Ectodermal cell (in vitro differentiated cells): ENCODE data around the gene DOCK7.
"Not testable (repeated sequence)": the region's sequence is repeated elsewhere in the genome, so short reads cannot be mapped to it uniquely, and the experiment has no call there.

Source experiments
- H3K27ac ChIP-seq: 2 replicates; pipeline ENCODE4 v1.7.0; 2013; ENCODE audit warnings: mild to moderate bottlenecking, low read depth, low read length; ENCODE audit not compliant: insufficient read depth, poor library complexity, severe bottlenecking
- H3K27me3 ChIP-seq: 2 replicates; pipeline ENCODE4 v1.7.0; 2013; ENCODE audit warnings: mild to moderate bottlenecking, low read length; ENCODE audit not compliant: insufficient read depth, control insufficient read depth, poor library complexity, severe bottlenecking
- H3K36me3 ChIP-seq: one replicate; pipeline ENCODE4 v1.7.0; 2013; ENCODE audit warnings: low read length; ENCODE audit not compliant: control insufficient read depth, insufficient read depth
- H3K4me1 ChIP-seq: one replicate; pipeline ENCODE4 v1.7.0; 2013; ENCODE audit warnings: low read length; ENCODE audit not compliant: control insufficient read depth, insufficient read depth
- H3K4me3 ChIP-seq: 2 replicates; pipeline ENCODE4 v1.7.0; 2013; ENCODE audit warnings: low read depth, low read length, control low read depth; ENCODE audit not compliant: insufficient read depth
- H3K9me3 ChIP-seq: 2 replicates; pipeline ENCODE4 v1.7.0; 2013; ENCODE audit warnings: mild to moderate bottlenecking, low read length, moderate library complexity; ENCODE audit not compliant: control insufficient read depth
- WGBS, 2 experiments: methylation state at CpG; one replicate each; pipeline ENCODE4 v1.1.7; 2013; ENCODE audit warnings: missing lambda C conversion rate in 2 of 2; 5-methylcytosine and 5-hydroxymethylcytosine counted together

The DOCK7 gene

GRCh38 chr1:62720946-62721554 lies 32.9 kb upstream of the DOCK7 start:
- peaks cover 16% of the 10 kb centered on the region for H3K4me1 ChIP-seq
- no peaks in the 10 kb centered on the region for H3K9me3 ChIP-seq
- 86 to 90% methylated on average over 4 of the region's 4 CpGs for WGBS, 2 experiments
- no peaks in the 10 kb centered on the region for H3K27me3 ChIP-seq
- H3K4me3 ChIP-seq, result no peak overlapping the region
- no peak overlapping the region for H3K27ac ChIP-seq
- H3K36me3 ChIP-seq, result no peaks in the 10 kb centered on the region

GRCh38 chr1:62718400-62718799 lies 30.2 kb upstream of the DOCK7 start:
- not testable (repeated sequence) for H3K27me3 ChIP-seq, H3K9me3 ChIP-seq, H3K4me1 ChIP-seq, H3K36me3 ChIP-seq, H3K27ac ChIP-seq, H3K4me3 ChIP-seq
- 87 to 92% methylated on average over 2 of the region's 2 CpGs for WGBS, 2 experiments

GRCh38 chr1:62717483-62717882 lies 29.3 kb upstream of the DOCK7 start:
- 87 to 91% methylated on average over 5 to 6 of the region's 6 CpGs for WGBS, 2 experiments
- Histone ChIP-seq H3K27me3 (no peaks in the 10 kb centered on the region), H3K9me3 (no peaks in the 10 kb centered on the region), H3K36me3 (no peaks in the 10 kb centered on the region), H3K4me3 (no peak overlapping the region), H3K27ac (no peak overlapping the region), H3K4me1 (no peaks in the 10 kb centered on the region)

- H3K9me3 ChIP-seq, result no peaks in the 10 kb centered on the region
- H3K36me3 ChIP-seq, result no peaks in the 10 kb centered on the region
- no peak overlapping the region for H3K27ac ChIP-seq
- no peak overlapping the region for H3K4me3 ChIP-seq
- WGBS, 2 experiments, result 87 to 97% methylated on average over 2 of the region's 3 CpGs
- H3K27me3 ChIP-seq, result no peaks in the 10 kb centered on the region
- H3K4me1 ChIP-seq, result no peaks in the 10 kb centered on the region
These were observed 28.2 kb upstream of the DOCK7 start for GRCh38 chr1:62716397-62716796.

GRCh38 chr1:62712336-62713243 lies 24.4 kb upstream of the DOCK7 start:
- H3K36me3 ChIP-seq, result no peaks in the 10 kb centered on the region
- no peaks in the 10 kb centered on the region for H3K9me3 ChIP-seq
- no peaks in the 10 kb centered on the region for H3K27me3 ChIP-seq
- H3K27ac ChIP-seq, result no peak overlapping the region
- no peak overlapping the region for H3K4me3 ChIP-seq
- H3K4me1 ChIP-seq, result no peaks in the 10 kb centered on the region
- 91 to 95% methylated on average over 3 of the region's 3 CpGs for WGBS, 2 experiments

GRCh38 chr1:62707744-62708120 lies 19.5 kb upstream of the DOCK7 start:
- Histone ChIP-seq H3K4me3 (no peak overlapping the region), H3K27me3 (no peaks in the 10 kb centered on the region), H3K27ac (no peak overlapping the region), H3K36me3 (no peaks in the 10 kb centered on the region), H3K4me1 (no peaks in the 10 kb centered on the region), H3K9me3 (no peaks in the 10 kb centered on the region)
- WGBS, 2 experiments, result 85 to 91% methylated on average over 2 of the region's 2 CpGs

GRCh38 chr1:62706985-62707743 lies 19.0 kb upstream of the DOCK7 start:
- no peaks in the 10 kb centered on the region for H3K27me3 ChIP-seq
- no peak overlapping the region for H3K27ac ChIP-seq
- H3K4me1 ChIP-seq, result no peaks in the 10 kb centered on the region
- no peaks in the 10 kb centered on the region for H3K9me3 ChIP-seq
- no peaks in the 10 kb centered on the region for H3K36me3 ChIP-seq
- H3K4me3 ChIP-seq, result no peak overlapping the region
- WGBS, 2 experiments, result 80 to 92% methylated on average over 6 to 7 of the region's 7 CpGs

- H3K36me3 ChIP-seq, H3K9me3 ChIP-seq, H3K27ac ChIP-seq, H3K4me1 ChIP-seq, H3K4me3 ChIP-seq, H3K27me3 ChIP-seq: not testable (repeated sequence)
- 88 to 94% methylated on average over 4 to 5 of the region's 5 CpGs for WGBS, 2 experiments
These were observed 10.0 kb upstream of the DOCK7 start for GRCh38 chr1:62698161-62698560.

- H3K9me3 ChIP-seq, H3K27me3 ChIP-seq, H3K4me3 ChIP-seq, H3K36me3 ChIP-seq, H3K27ac ChIP-seq: not testable (repeated sequence)
- 90 to 94% methylated on average over 7 of the region's 7 CpGs for WGBS, 2 experiments
- H3K4me1 ChIP-seq, result peaks cover 12% of the 10 kb centered on the region
These were observed 6.3 kb upstream of the DOCK7 start for GRCh38 chr1:62694479-62694878.

- H3K9me3 ChIP-seq, result no peaks in the 10 kb centered on the region
- H3K27ac ChIP-seq, result no peak overlapping the region
- H3K4me1 ChIP-seq, result peaks cover 14% of the 10 kb centered on the region
- peaks cover 8% of the 10 kb centered on the region for H3K36me3 ChIP-seq
- 96 to 99% methylated on average over 3 to 4 of the region's 4 CpGs for WGBS, 2 experiments
- H3K4me3 ChIP-seq, result no peak overlapping the region
- H3K27me3 ChIP-seq, result no peaks in the 10 kb centered on the region
These were observed 4.9 kb upstream of the DOCK7 start for GRCh38 chr1:62693123-62693522.
